Gastrocnemius medialis (tissue), 4 donors: ENCODE results near the gene NBL1. TPM values are rescaled to one million over a fixed set of nuclear protein-coding genes. Genes with fewer than 3 reads are reported as not detected.
A peak's percentile ranks its signal among the peaks of the same experiment; 100 is the strongest.

Source experiments
- ATAC-seq, 2 donors: fragments of 150-250 bp; one replicate each; pipeline ENCODE4 v1.9.1; 2016
- DNase-seq, 2 donors: peaks; one replicate each; pipeline ENCODE4 v3.0.0-alpha.2; 2019
- H3K27ac ChIP-seq, 4 donors: fragments of 200-600 bp; sonication (generic); 1 replicate in 1 of 4; 2 replicates in 3 of 4; pipeline ENCODE4 v1.5.1; 2016 to 2018; ENCODE audit warnings: mild to moderate bottlenecking in 2 of 4, moderate library complexity in 1 of 4
- H3K27me3 ChIP-seq, 3 donors: fragments of 200-600 bp; sonication (generic) in 2 of 3; 1 replicate in 1 of 3; 2 replicates in 2 of 3; pipeline versions ENCODE4 v1.5.1 to v1.6.0; 2016 to 2019; ENCODE audit warnings: mild to moderate bottlenecking in 1 of 3, moderate library complexity in 1 of 3
- H3K36me3 ChIP-seq, 2 donors: fragments of 200-600 bp; sonication (generic) in 1 of 2; one replicate each; pipeline ENCODE4 v1.5.1; 2017 to 2018
- H3K4me1 ChIP-seq, 2 donors: fragments of 200-600 bp; sonication (generic) in 1 of 2; one replicate each; pipeline ENCODE4 v1.5.1; 2016 to 2017; ENCODE audit warnings: mild to moderate bottlenecking in 2 of 2
- H3K4me3 ChIP-seq, 4 donors: fragments of 200-600 bp; sonication (generic) in 3 of 4; 1 replicate in 1 of 4; 2 replicates in 3 of 4; pipeline ENCODE4 v1.5.1; 2016 to 2019; ENCODE audit warnings: mild to moderate bottlenecking in 2 of 4
- H3K9me3 ChIP-seq, 3 donors: fragments of 200-600 bp; sonication (generic) in 2 of 3; 1 replicate in 1 of 3; 2 replicates in 2 of 3; pipeline ENCODE4 v1.5.1; 2016 to 2019
- POLR2A ChIP-seq, 2 donors: fragments of 450-650 bp; IDR thresholded peaks; one replicate each; pipeline ENCODE4 v1.6.1; 2017; ENCODE audit warnings: antibody characterized with exemption in 2 of 2, mild to moderate bottlenecking in 2 of 2, moderate library complexity in 2 of 2
- in situ Hi-C, 4 donors: fragments of 200-750 bp; cut with MboI; loops; one replicate each; pipeline versions ENCODE4 v1.15.0 to v1.8.0; 2017; ENCODE audit warnings: low sequenced_read_pairs in 4 of 4
- intact Hi-C: fragments of 100-400 bp; cut with DNase I; formaldehyde crosslinking; loops from one replicate; pipeline ENCODE4 v1.15.1; 2023; ENCODE audit warnings: low total_unique reads
- total RNA-seq, 4 donors: library from RNA; depleted of rRNA; stranded (reverse); fragments of >200 nt; gene quantifications; one replicate each; pipeline versions ENCODE4 v1.1.0 to v1.2.3, GENCODE V29; 2016
- TF ChIP-seq, protein P1 (sequence below), 5 experiments: fragments of 450-650 bp in 3 of 5; fragments of 200-600 bp in 2 of 5; sonication (generic) in 2 of 5; IDR thresholded peaks in 4 of 5; conservative IDR thresholded peaks in 1 of 5; 1 replicate in 4 of 5; 2 replicates in 1 of 5; pipeline ENCODE4 v1.5.1; 2016 to 2019; ENCODE audit warnings: antibody characterized with exemption in 5 of 5, mild to moderate bottlenecking in 3 of 5, moderate library complexity in 3 of 5

Gene NBL1
- total RNA-seq, 4 donors from 2014 or later, result 7.9 to 20.3 (median 16.3) TPM

DNA sequence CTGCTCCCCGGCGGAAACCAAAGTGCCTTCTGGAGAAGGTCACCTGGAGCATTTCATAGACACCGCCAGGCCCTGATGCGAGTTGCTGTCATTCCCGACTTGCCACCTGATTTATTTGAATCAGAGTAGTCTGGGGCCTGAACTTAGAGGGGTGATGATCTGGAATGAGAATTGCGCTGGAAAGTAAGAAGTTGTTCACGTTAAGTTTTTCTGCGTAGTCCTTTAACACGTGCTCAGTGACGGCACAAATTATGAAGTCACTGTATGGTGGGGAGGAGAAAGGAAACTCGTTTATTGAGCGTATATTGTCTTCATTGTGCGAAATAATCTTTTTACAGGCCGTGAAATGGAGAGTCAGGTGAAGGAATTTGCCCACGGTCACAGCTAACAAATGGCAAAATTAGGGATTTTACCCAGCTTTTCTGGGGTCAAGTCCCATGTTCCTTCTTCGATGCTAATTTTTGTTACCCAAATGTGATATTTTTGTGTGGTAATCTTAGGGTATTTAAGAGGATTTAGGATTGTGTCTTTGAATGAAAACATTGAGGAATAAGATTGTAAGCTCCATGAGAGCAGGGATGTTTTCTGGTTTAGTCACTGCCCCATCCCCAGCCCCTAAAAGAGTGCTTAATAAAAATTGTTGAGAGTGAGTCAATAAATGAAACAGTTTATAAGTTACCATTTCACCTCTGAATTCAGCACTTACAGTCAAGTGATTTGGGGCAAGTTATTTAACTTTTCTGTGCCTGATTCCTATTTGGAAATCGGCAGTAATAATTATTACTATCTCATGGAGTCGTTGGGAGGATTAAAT lies 46.4 kb upstream of the NBL1 start:
- H3K9me3 ChIP-seq, result no peaks in the 10 kb centered on the region
- intact Hi-C loops (loop anchor here (2.0 to 10.0 kb wide), 4 partner anchors 50 to 253 kb away; partner anchors contain the start of gene CAPZB), in situ Hi-C loops (loop anchor here in 1 of 4 donors (10.0 kb wide), 1 partner anchor 113 kb away; the partner anchor contains the start of gene CAPZB)
- H3K27me3 ChIP-seq, result no peaks in the 10 kb centered on the region
- peak; percentile 22 to 27 for ATAC-seq
- no peak for DNase-seq
- peak overlapping the region; percentile 82 to 100 (median 85) for H3K4me3 ChIP-seq
- H3K36me3 ChIP-seq, result no peaks in the 10 kb centered on the region
- H3K27ac ChIP-seq, result peak overlapping the region; percentile 81 to 95 (median 94)
- TF ChIP-seq, protein P1, sequence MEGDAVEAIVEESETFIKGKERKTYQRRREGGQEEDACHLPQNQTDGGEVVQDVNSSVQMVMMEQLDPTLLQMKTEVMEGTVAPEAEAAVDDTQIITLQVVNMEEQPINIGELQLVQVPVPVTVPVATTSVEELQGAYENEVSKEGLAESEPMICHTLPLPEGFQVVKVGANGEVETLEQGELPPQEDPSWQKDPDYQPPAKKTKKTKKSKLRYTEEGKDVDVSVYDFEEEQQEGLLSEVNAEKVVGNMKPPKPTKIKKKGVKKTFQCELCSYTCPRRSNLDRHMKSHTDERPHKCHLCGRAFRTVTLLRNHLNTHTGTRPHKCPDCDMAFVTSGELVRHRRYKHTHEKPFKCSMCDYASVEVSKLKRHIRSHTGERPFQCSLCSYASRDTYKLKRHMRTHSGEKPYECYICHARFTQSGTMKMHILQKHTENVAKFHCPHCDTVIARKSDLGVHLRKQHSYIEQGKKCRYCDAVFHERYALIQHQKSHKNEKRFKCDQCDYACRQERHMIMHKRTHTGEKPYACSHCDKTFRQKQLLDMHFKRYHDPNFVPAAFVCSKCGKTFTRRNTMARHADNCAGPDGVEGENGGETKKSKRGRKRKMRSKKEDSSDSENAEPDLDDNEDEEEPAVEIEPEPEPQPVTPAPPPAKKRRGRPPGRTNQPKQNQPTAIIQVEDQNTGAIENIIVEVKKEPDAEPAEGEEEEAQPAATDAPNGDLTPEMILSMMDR (IDR thresholded peaks at IDR 0.05 in 4 of 5, conservative IDR thresholded peaks at IDR 0.05 in 1 of 5), result no peak
- TF ChIP-seq POLR2A (IDR thresholded peaks at IDR 0.05), result no peak
- peaks cover 24 to 34% of the 10 kb centered on the region in 2 donors for H3K4me1 ChIP-seq

DNA sequence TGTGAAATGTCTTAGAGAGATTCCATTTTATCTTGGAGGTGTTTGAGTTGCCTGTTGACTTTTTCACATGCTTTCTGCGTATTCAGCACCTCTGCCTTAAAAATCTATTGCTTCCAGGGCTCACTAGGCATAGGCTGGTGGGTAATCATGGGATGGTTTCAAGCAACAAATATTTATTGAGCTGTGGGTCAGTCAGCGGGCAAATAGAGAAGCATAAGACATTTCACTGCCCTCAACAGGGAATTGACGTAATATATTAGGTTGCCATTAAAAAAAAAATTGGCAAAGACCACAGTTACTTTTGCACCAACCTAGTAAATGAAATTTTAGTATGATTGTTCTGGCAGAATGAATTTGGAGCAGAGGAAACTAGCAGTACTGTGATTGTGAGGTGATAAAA lies 44.3 kb upstream of the NBL1 start:
- no peak for ATAC-seq

DNA sequence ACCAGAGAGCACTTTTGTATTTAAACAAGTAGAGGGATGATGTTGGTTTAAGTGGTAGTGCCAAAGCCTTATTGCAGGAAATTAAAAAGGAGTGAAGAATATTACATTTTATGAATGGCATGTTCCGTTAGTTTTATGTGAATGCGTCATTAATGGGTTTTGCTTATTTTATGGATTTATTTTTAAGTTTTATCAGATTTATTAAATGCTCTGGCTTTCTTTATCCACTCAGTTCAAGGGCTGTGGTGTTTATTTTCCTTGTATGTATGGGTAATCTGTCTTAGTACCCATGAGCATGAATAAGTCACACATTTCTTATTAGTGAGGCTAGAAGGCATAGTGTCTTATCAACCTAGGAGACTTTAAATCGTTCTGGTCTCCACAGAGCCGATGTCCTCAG lies 41.6 kb upstream of the NBL1 start:
- in situ Hi-C loops (no loop called here), intact Hi-C loops (no loop called here)
- no peaks in the 10 kb centered on the region for H3K9me3 ChIP-seq

More for the DNA sequence above, 44.3 kb upstream of the NBL1 start:
- no peak for TF ChIP-seq POLR2A (IDR thresholded peaks at IDR 0.05)
- TF ChIP-seq, protein P1 (IDR thresholded peaks at IDR 0.05 in 4 of 5, conservative IDR thresholded peaks at IDR 0.05 in 1 of 5), result no peak
- Histone ChIP-seq H3K27me3 (no peaks in the 10 kb centered on the region), H3K4me1 (peaks cover 24 to 34% of the 10 kb centered on the region in 2 donors), H3K9me3 (no peaks in the 10 kb centered on the region), H3K4me3 (no peak overlapping the region), H3K27ac (no peak overlapping the region), H3K36me3 (no peaks in the 10 kb centered on the region)
- in situ Hi-C loops (loop anchor here in 1 of 4 donors (10.0 kb wide), 1 partner anchor 115 kb away; the partner anchor contains the start of gene CAPZB), intact Hi-C loops (loop anchor here (5.0 to 10.0 kb wide), 3 partner anchors 47 to 255 kb away; no protein-coding TSS in a partner anchor)
- DNase-seq, result no peak

DNA sequence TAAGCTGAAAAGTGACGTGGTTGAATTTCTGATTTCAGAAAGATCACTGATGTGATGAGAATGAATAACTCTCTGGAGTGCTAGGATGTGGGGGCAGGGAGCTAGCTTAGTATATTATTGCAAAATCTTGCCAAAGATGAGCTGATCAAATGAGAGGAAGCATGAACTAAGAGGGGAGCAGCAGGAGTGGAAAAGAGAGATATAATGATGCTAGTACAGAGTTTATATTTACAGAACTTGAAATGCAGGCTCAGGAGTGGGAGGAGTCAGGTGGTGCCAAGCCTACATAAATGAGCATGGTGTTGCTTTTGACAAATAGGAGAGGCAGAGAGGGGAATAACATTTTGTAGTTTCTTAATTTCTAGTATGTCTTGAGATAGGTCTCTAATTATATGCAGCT lies 38.1 kb upstream of the NBL1 start:
- no peak overlapping the region for H3K27ac ChIP-seq
- H3K27me3 ChIP-seq, result no peaks in the 10 kb centered on the region
- in situ Hi-C loops, result no loop called here
- intact Hi-C loops, result no loop called here
- DNase-seq (no peak), ATAC-seq (no peak)
- H3K4me1 ChIP-seq, result peaks cover 13 to 33% of the 10 kb centered on the region in 2 donors
- TF ChIP-seq, protein P1 (IDR thresholded peaks at IDR 0.05 in 4 of 5, conservative IDR thresholded peaks at IDR 0.05 in 1 of 5), result no peak
- TF ChIP-seq POLR2A (IDR thresholded peaks at IDR 0.05), result no peak
- H3K9me3 ChIP-seq, result no peaks in the 10 kb centered on the region
- no peaks in the 10 kb centered on the region for H3K36me3 ChIP-seq
- H3K4me3 ChIP-seq, result no peak overlapping the region

More for the DNA sequence above, 41.6 kb upstream of the NBL1 start:
- H3K27me3 ChIP-seq, result no peaks in the 10 kb centered on the region
- H3K4me1 ChIP-seq, result peaks cover 32 to 49% of the 10 kb centered on the region in 2 donors
- DNase-seq (no peak), ATAC-seq (no peak)
- no peak overlapping the region for H3K4me3 ChIP-seq
- TF ChIP-seq, protein P1 (IDR thresholded peaks at IDR 0.05 in 4 of 5, conservative IDR thresholded peaks at IDR 0.05 in 1 of 5), result no peak
- TF ChIP-seq POLR2A (IDR thresholded peaks at IDR 0.05), result no peak
- H3K36me3 ChIP-seq, result no peaks in the 10 kb centered on the region
- no peak overlapping the region for H3K27ac ChIP-seq
